Fibroblast of pulmonary artery (primary cell): ENCODE results near the gene WDR17.
A peak's percentile ranks its signal among the peaks of the same experiment; 100 is the strongest.

Experiments
- DNase-seq: peaks from one replicate; pipeline ENCODE4 v3.0.0-alpha.2; 2010; ENCODE audit warnings: low read depth
- H3K4me3 ChIP-seq: replicated peaks from 2 replicates; pipeline ENCODE4 v1.5.1; 2011; ENCODE audit warnings: low read depth, mild to moderate bottlenecking, control low read depth, low read length, moderate library complexity
- TF ChIP-seq, protein P1 (sequence below): IDR thresholded peaks from 2 replicates; pipeline ENCODE4 v1.5.1; 2011; ENCODE audit warnings: mild to moderate bottlenecking, control low read depth, low read length, inconsistent platforms; ENCODE audit errors: missing control alignments

Gene WDR17

DNA sequence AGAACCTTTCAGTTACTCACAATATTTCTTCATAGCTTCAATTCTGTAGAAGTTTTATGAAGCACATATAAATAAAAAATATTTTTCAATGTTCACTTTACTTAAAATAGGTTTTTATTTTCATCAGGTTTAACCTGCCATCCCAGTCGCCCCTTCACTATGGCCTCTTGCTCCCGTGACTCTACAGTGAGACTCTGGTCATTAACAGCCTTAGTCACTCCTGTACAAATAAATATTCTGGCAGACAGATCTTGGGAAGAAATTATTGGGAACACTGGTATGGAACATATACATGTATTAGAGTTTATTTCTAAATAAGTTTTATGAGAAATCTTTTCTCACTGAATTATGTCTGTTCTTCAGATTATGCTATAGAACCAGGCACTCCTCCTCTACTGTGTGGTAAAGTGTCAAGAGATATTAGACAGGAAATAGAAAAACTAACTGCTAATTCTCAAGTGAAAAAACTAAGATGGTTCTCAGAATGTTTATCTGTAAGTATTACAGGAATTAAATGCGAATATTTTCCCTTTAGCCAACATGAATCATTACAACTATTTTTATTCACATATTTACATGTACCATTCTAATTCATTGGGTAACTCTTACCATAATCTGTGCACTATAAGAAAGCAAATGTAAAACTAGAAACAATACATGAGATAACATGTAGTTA lies 84.2 kb downstream of the WDR17 start:
- no peak for DNase-seq
- TF ChIP-seq, protein P1, sequence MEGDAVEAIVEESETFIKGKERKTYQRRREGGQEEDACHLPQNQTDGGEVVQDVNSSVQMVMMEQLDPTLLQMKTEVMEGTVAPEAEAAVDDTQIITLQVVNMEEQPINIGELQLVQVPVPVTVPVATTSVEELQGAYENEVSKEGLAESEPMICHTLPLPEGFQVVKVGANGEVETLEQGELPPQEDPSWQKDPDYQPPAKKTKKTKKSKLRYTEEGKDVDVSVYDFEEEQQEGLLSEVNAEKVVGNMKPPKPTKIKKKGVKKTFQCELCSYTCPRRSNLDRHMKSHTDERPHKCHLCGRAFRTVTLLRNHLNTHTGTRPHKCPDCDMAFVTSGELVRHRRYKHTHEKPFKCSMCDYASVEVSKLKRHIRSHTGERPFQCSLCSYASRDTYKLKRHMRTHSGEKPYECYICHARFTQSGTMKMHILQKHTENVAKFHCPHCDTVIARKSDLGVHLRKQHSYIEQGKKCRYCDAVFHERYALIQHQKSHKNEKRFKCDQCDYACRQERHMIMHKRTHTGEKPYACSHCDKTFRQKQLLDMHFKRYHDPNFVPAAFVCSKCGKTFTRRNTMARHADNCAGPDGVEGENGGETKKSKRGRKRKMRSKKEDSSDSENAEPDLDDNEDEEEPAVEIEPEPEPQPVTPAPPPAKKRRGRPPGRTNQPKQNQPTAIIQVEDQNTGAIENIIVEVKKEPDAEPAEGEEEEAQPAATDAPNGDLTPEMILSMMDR = no peak
- H3K4me3 ChIP-seq = no peak overlapping the region

DNA sequence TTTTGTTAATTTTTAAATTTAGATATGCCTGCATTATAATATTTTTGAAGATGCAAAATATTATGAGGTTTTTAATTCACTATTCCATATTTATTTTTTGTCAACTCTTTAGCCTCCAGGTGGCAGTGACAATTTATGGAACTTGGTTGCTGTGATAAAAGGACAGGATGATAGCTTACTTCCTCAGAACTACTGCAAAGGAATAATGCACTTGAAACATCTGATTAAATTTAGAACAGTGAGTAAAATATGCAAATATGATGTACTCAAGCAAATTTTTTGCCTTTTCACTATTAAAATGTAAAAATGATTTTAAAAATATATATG lies 84.7 kb downstream of the WDR17 start:
- DNase-seq = peak; percentile 51
- TF ChIP-seq, protein P1 = peak; percentile 33
- no peak overlapping the region for H3K4me3 ChIP-seq

DNA sequence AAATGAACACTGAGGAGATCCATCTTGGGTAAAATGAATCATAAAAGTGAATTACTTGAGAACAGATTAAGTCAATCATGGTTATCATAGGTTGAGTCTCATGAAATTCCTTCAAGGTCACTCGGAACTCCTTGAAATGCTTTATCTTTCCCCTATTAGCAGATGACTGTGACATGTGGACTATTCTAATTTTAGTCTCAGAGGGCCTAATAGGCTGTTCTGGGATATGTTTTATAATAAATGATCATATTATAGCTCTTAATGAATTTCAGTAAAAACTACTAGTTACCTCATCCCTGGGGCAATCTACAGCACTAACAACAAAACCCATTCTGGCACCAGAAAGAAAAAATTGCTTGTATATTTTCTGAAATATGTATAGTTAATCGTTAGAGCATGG lies 85.1 kb downstream of the WDR17 start:
- no peak overlapping the region for H3K4me3 ChIP-seq
- TF ChIP-seq, protein P1 = no peak
- no peak for DNase-seq

DNA sequence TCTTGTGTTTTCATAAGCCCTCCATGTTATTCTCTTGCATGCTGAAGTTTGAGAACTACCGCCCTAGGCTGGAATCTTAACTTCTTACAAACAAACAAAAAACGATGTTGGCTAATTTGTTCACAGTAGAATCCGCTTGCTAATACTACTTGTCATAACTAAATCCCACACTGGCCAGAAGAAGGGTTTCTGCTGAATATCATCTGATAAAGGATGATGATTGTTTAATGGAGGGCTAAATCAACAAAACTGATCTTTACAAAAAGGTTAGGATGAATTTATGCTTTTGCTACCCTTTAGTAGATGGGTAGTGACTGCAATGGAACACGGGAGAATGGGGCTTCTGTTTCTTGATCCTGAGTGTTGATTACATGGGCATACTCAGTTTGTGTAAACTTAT lies 87.5 kb downstream of the WDR17 start:
- TF ChIP-seq, protein P1 = no peak
- DNase-seq = no peak
- H3K4me3 ChIP-seq = no peak overlapping the region

GRCh38 chr4:176156656-176157055 lies 91.0 kb downstream of the WDR17 start:
- TF ChIP-seq, protein P1 = no peak
- H3K4me3 ChIP-seq = no peak overlapping the region
- peak; percentile 57 for DNase-seq

DNA sequence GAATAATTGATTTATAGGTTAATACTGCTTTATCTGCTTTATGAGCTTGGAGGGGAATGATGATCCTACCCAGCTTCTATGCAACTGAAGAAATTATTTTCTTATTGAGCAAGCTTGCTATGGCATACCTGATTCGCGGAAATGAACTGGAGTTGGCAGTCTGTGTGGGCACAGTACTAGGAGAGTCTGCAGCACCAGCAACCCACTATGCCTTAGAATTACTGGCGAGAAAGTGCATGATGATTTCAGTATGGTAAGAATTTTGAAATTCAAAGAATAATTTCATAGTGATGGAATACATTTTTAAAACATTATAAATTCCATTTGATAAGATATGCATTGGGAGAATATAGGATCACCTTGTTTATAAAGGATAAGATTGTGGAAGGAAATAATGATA lies 97.4 kb downstream of the WDR17 start:
- no peak overlapping the region for H3K4me3 ChIP-seq
- TF ChIP-seq, protein P1 = no peak
- DNase-seq = no peak

- TF ChIP-seq, protein P1 = no peak
- DNase-seq = peak; percentile 53
- no peak overlapping the region for H3K4me3 ChIP-seq
These were observed 119.4 kb downstream of the WDR17 start for GRCh38 chr4:176185051-176185450.
